T-cell (primary cell): ENCODE measurements around the gene BAG1. TPM values are rescaled to one million over a fixed set of nuclear protein-coding genes. Genes with fewer than 3 reads are reported as not detected.

Source experiments
- ATAC-seq, 4 experiments: fragments of 200-7000 bp in 3 of 4; fragments of 150-1000 bp in 1 of 4; cut with Tn5 transposase; replicated peaks in 1 of 4; 1 replicate in 3 of 4; 2 replicates in 1 of 4; pipeline ENCODE4 v1.10.0; 2021; ENCODE audit warnings: moderate library complexity in 3 of 4, mild to moderate bottlenecking in 2 of 4, moderate number of reproducible peaks in 1 of 4
- CTCF ChIA-PET, 2 donors: fragments of 300-600 bp; sonication (Branson Sonifier 250); formaldehyde crosslinking; loops; one replicate each; lab custom pipeline; 2022; ENCODE audit warnings: antibody characterized with exemption in 2 of 2; lab: Charles Lee
- POLR2A ChIA-PET, 2 donors: fragments of 300-600 bp; sonication (Branson Sonifier 250); formaldehyde crosslinking; loops; one replicate each; lab custom pipeline; 2022; ENCODE audit warnings: antibody characterized with exemption in 2 of 2; lab: Charles Lee
- DNase-seq, 35 experiments: peaks; one replicate each; pipeline versions ENCODE4 v3.0.0 to v3.0.0-alpha.2; 2013 to 2023
- H3K27ac ChIP-seq: one replicate; pipeline ENCODE4 v1.5.1; 2013; ENCODE audit warnings: low read length
- H3K27me3 ChIP-seq, 2 experiments: replicated peaks in 1 of 2; 1 replicate in 1 of 2; 2 replicates in 1 of 2; pipeline versions ENCODE4 v1.6.1 to v1.7.0; 2013; ENCODE audit warnings: low read length in 1 of 2, mixed read lengths in 1 of 2; ENCODE audit not compliant: control insufficient read depth in 2 of 2, insufficient read depth in 2 of 2; ENCODE audit errors: extremely low read depth in 1 of 2
- H3K36me3 ChIP-seq, 2 donors: 1 replicate in 1 of 2; 2 replicates in 1 of 2; pipeline versions ENCODE4 v1.6.1 to v1.7.0; 2013; ENCODE audit warnings: low read length in 1 of 2; ENCODE audit not compliant: control insufficient read depth in 2 of 2, insufficient read depth in 1 of 2; ENCODE audit errors: extremely low read depth in 1 of 2
- H3K4me1 ChIP-seq, 2 experiments: 1 replicate in 1 of 2; 2 replicates in 1 of 2; pipeline versions ENCODE4 v1.6.1 to v1.7.0; 2013; ENCODE audit warnings: low read length in 2 of 2, mixed read lengths in 1 of 2; ENCODE audit not compliant: insufficient read depth in 2 of 2, control insufficient read depth in 1 of 2; ENCODE audit errors: extremely low read depth in 1 of 2
- H3K4me3 ChIP-seq, 2 donors: 1 replicate in 1 of 2; 2 replicates in 1 of 2; pipeline versions ENCODE4 v1.5.1 to v1.7.0; 2013; ENCODE audit warnings: mild to moderate bottlenecking in 2 of 2, low read length in 1 of 2, moderate library complexity in 1 of 2; ENCODE audit not compliant: control insufficient read depth in 1 of 2; ENCODE audit errors: extremely low read depth in 1 of 2
- H3K9me3 ChIP-seq: 2 replicates; pipeline ENCODE4 v1.7.0; 2013
- H3K27ac Mint-ChIP-seq, 2 donors: one replicate each; pipeline ENCODE4 v1.8.0; 2020 to 2021; ENCODE audit warnings: mild to moderate bottlenecking in 2 of 2, mixed read lengths in 2 of 2
- H3K27me3 Mint-ChIP-seq, 2 donors: one replicate each; pipeline ENCODE4 v1.8.0; 2021 to 2022; ENCODE audit warnings: mixed read lengths in 2 of 2
- H3K36me3 Mint-ChIP-seq: one replicate; pipeline ENCODE4 v1.8.0; 2021; ENCODE audit warnings: mixed read lengths
- H3K4me1 Mint-ChIP-seq, 3 donors: one replicate each; pipeline ENCODE4 v1.8.0; 2020 to 2022; ENCODE audit warnings: mixed read lengths in 3 of 3, mild to moderate bottlenecking in 1 of 3
- H3K4me3 Mint-ChIP-seq, 3 donors: one replicate each; pipeline ENCODE4 v1.8.0; 2020 to 2022; ENCODE audit warnings: mild to moderate bottlenecking in 3 of 3, mixed read lengths in 3 of 3, moderate library complexity in 3 of 3
- H3K9me3 Mint-ChIP-seq, 3 donors: one replicate each; pipeline ENCODE4 v1.8.0; 2020 to 2022; ENCODE audit warnings: mixed read lengths in 3 of 3
- WGBS: methylation state at CpG from one replicate; pipeline ENCODE4 v1.1.5; 2013; ENCODE audit warnings: missing lambda C conversion rate; ENCODE audit not compliant: insufficient coverage; 5-methylcytosine and 5-hydroxymethylcytosine counted together
- total RNA-seq, 35 experiments: library from RNA in 6 of 35; stranded (reverse) in 6 of 35; fragments of 120-200 nt in 1 of 35; gene quantifications; one replicate each; pipeline versions ENCODE4 v1.2.1 to v1.2.4 and lab custom pipeline; 2013 to 2026

BAG1 gene
- total RNA-seq, 5 donors from 2014 or later (not counting 1 experiment from before 2014, with no cell fraction given): 59.4 to 69.9 (median 62.4) TPM

- Histone ChIP-seq H3K27ac (peak overlapping the region; percentile 70), H3K9me3 (no peaks in the 10 kb centered on the region), H3K36me3 (peaks cover 3 to 59% of the 10 kb centered on the region in 2 donors), H3K27me3 (no peaks in the 10 kb centered on the region), H3K4me1 (peaks cover 9 to 29% of the 10 kb centered on the region in 2 experiments), H3K4me3 (peak overlapping the region; percentile 91 to 93)
- peak; percentile 0 to 10 (median 3) for ATAC-seq
- peak in 19 of 35 experiments; percentile 1 to 55 (median 11) for DNase-seq
- Mint-ChIP-seq H3K9me3 (no peaks in the 10 kb centered on the region), H3K27ac (peak overlapping the region; percentile 90 to 92), H3K4me3 (peak overlapping the region; percentile 92 to 93 (median 93)), H3K4me1 (peaks cover 50 to 62% (median 53%) of the 10 kb centered on the region in 3 donors), H3K36me3 (peaks cover 39% of the 10 kb centered on the region), H3K27me3 (no peaks in the 10 kb centered on the region)
- 0% methylated on average over 37 of the region's 37 CpGs for WGBS
- ChIA-PET POLR2A (no interaction called here), CTCF (interaction anchor here in 1 of 2 donors (2.2 kb wide), 1 partner anchor 26 kb away, joined by 6 read pairs; the partner anchor contains the start of gene NFX1)
Measured at GRCh38 chr9:33264003-33264472, 470 bp downstream of the BAG1 start.

- H3K27ac ChIP-seq: peak overlapping the region; percentile 70
- H3K27me3 ChIP-seq: no peaks in the 10 kb centered on the region
- H3K36me3 Mint-ChIP-seq: peaks cover 45% of the 10 kb centered on the region
- peak overlapping the region; percentile 91 to 93 for H3K4me3 ChIP-seq
- peaks cover 9 to 29% of the 10 kb centered on the region in 2 experiments for H3K4me1 ChIP-seq
- POLR2A ChIA-PET: no interaction called here
- H3K27me3 Mint-ChIP-seq: no peaks in the 10 kb centered on the region
- H3K4me3 Mint-ChIP-seq: peak overlapping the region; percentile 92 to 93 (median 93)
- H3K9me3 Mint-ChIP-seq: no peaks in the 10 kb centered on the region
- WGBS: 13% methylated on average over 22 of the region's 25 CpGs
- H3K4me1 Mint-ChIP-seq: peaks cover 51 to 60% (median 55%) of the 10 kb centered on the region in 3 donors
- H3K27ac Mint-ChIP-seq: peak overlapping the region; percentile 90 to 92
- CTCF ChIA-PET: interaction anchor here in 1 of 2 donors (2.2 kb wide), 1 partner anchor 27 kb away, joined by 6 read pairs; the partner anchor contains the start of gene NFX1
- H3K36me3 ChIP-seq: peaks cover 3 to 61% of the 10 kb centered on the region in 2 donors
- ATAC-seq: no peak
- DNase-seq: peak in 12 of 35 experiments; percentile 1 to 22 (median 8)
- H3K9me3 ChIP-seq: no peaks in the 10 kb centered on the region
Measured at GRCh38 chr9:33263131-33264002, 1.1 kb downstream of the BAG1 start.

GRCh38 chr9:33260372-33260771, 4.1 kb downstream of the BAG1 start:
- no peaks in the 10 kb centered on the region for H3K9me3 Mint-ChIP-seq
- peaks cover 49% of the 10 kb centered on the region for H3K36me3 Mint-ChIP-seq
- H3K9me3 ChIP-seq: no peaks in the 10 kb centered on the region
- H3K4me3 Mint-ChIP-seq: no peak overlapping the region
- no peak overlapping the region for H3K4me3 ChIP-seq
- ChIA-PET CTCF (no interaction called here), POLR2A (no interaction called here)
- peak overlapping the region in 1 of 2 donors; percentile 67 for H3K27ac Mint-ChIP-seq
- WGBS: no CpG with 5 or more reads among the region's 1 CpG
- H3K27ac ChIP-seq: no peak overlapping the region
- ATAC-seq: no peak
- no peaks in the 10 kb centered on the region for H3K27me3 Mint-ChIP-seq
- DNase-seq: no peak
- H3K4me1 ChIP-seq: peaks cover 3 to 19% of the 10 kb centered on the region in 2 experiments
- H3K27me3 ChIP-seq: no peaks in the 10 kb centered on the region
- H3K36me3 ChIP-seq: peaks cover 3 to 63% of the 10 kb centered on the region in 2 donors
- H3K4me1 Mint-ChIP-seq: peaks cover 22 to 32% (median 31%) of the 10 kb centered on the region in 3 donors

- H3K4me3 ChIP-seq: no peak overlapping the region
- H3K36me3 ChIP-seq: peaks cover 3 to 91% of the 10 kb centered on the region in 2 donors
- WGBS: 100% methylated on average over 1 of the region's 4 CpGs
- H3K4me1 ChIP-seq: no peaks in the 10 kb centered on the region
- H3K9me3 ChIP-seq: no peaks in the 10 kb centered on the region
- no peak overlapping the region for H3K27ac ChIP-seq
- no peak overlapping the region for H3K4me3 Mint-ChIP-seq
- DNase-seq: no peak
- H3K27me3 ChIP-seq: no peaks in the 10 kb centered on the region
- H3K36me3 Mint-ChIP-seq: peaks cover 58% of the 10 kb centered on the region
- ChIA-PET POLR2A (interaction anchor here in 1 of 2 donors (0.8 kb wide), 1 partner anchor 231 kb away, joined by 4 read pairs; no protein-coding TSS in a partner anchor), CTCF (interaction anchor here in 1 of 2 donors (0.6 kb wide), 1 partner anchor 196 kb away, joined by 3 read pairs; no protein-coding TSS in a partner anchor)
- H3K27me3 Mint-ChIP-seq: no peaks in the 10 kb centered on the region
- H3K4me1 Mint-ChIP-seq: peaks cover 4 to 13% (median 8%) of the 10 kb centered on the region in 3 donors
- no peak for ATAC-seq
- no peak overlapping the region for H3K27ac Mint-ChIP-seq
- no peaks in the 10 kb centered on the region for H3K9me3 Mint-ChIP-seq
Measured at GRCh38 chr9:33257276-33257675, 7.2 kb downstream of the BAG1 start.

GRCh38 chr9:33256236-33256635, 8.3 kb downstream of the BAG1 start:
- WGBS: no CpG with 5 or more reads among the region's 2 CpGs
- Histone ChIP-seq H3K4me3 (no peak overlapping the region), H3K36me3 (peaks cover 3 to 85% of the 10 kb centered on the region in 2 donors), H3K27me3 (no peaks in the 10 kb centered on the region), H3K9me3 (no peaks in the 10 kb centered on the region), H3K27ac (no peak overlapping the region), H3K4me1 (no peaks in the 10 kb centered on the region)
- Mint-ChIP-seq H3K9me3 (no peaks in the 10 kb centered on the region), H3K4me3 (no peak overlapping the region), H3K27ac (peak overlapping the region in 1 of 2 donors; percentile 34), H3K27me3 (no peaks in the 10 kb centered on the region), H3K4me1 (peaks cover 4 to 8% (median 8%) of the 10 kb centered on the region in 3 donors), H3K36me3 (peaks cover 56% of the 10 kb centered on the region)
- ATAC-seq: no peak
- DNase-seq: no peak
- CTCF ChIA-PET: interaction anchor here in 1 of 2 donors (0.5 kb wide), 1 partner anchor 30 kb away, joined by 3 read pairs; no protein-coding TSS in a partner anchor
- POLR2A ChIA-PET: no interaction called here

- CTCF ChIA-PET: interaction anchor here in 1 of 2 donors (0.5 kb wide), 1 partner anchor 30 kb away, joined by 3 read pairs; no protein-coding TSS in a partner anchor
- Histone ChIP-seq H3K36me3 (peaks cover 3 to 78% of the 10 kb centered on the region in 2 donors), H3K27me3 (no peaks in the 10 kb centered on the region), H3K4me3 (no peak overlapping the region), H3K4me1 (no peaks in the 10 kb centered on the region), H3K27ac (no peak overlapping the region), H3K9me3 (no peaks in the 10 kb centered on the region)
- H3K4me1 Mint-ChIP-seq: peaks cover 2 to 8% (median 6%) of the 10 kb centered on the region in 3 donors
- H3K4me3 Mint-ChIP-seq: no peak overlapping the region
- H3K27ac Mint-ChIP-seq: no peak overlapping the region
- peaks cover 49% of the 10 kb centered on the region for H3K36me3 Mint-ChIP-seq
- 92% methylated on average over 3 of the region's 4 CpGs for WGBS
- no peak for ATAC-seq
- H3K27me3 Mint-ChIP-seq: no peaks in the 10 kb centered on the region
- POLR2A ChIA-PET: no interaction called here
- H3K9me3 Mint-ChIP-seq: no peaks in the 10 kb centered on the region
- no peak for DNase-seq
Measured at GRCh38 chr9:33255471-33255870, 9.0 kb downstream of the BAG1 start.
